K562 (cell line): ENCODE results near the gene VTCN1. TPM values are rescaled to one million over a fixed set of nuclear protein-coding genes. Genes with fewer than 3 reads are reported as not detected.

ENCODE experiments used
- ATAC-seq: fragments of 200-7000 bp; cut with Tn5 transposase; 3 replicates; pipeline ENCODE4 v1.9.1; 2020; ENCODE audit warnings: moderate library complexity
- BruUV-seq: library from RNA; stranded (reverse); fragments of 400-500 nt; replicated peaks from 2 replicates; lab custom pipeline; 2021; lab: Mats Ljungman, UMichigan
- CTCF ChIA-PET: fragments of 300-600 bp; formaldehyde crosslinking; extraction: SDS; loops from one replicate; lab custom pipeline; 2021; ENCODE audit warnings: low intra/inter-chr PET ratio; lab: Yijun Ruan, JAX
- POLR2A ChIA-PET: fragments of 300-600, 350-650 bp; sonication (Branson Sonifier 250); formaldehyde crosslinking; extraction: SDS; loops from one replicate; lab custom pipeline; 2021; ENCODE audit warnings: antibody characterized with exemption, inconsistent platforms; lab: Yijun Ruan, JAX
- DNase-seq, 4 experiments: peaks; one replicate each; pipeline versions ENCODE4 v3.0.0 to v3.0.0-alpha.2; 2011 to 2018; ENCODE audit warnings: low spot score in 3 of 4, mixed read lengths in 3 of 4; ENCODE audit errors: extremely low read depth in 1 of 4
- FAIRE-seq: peaks from 2 replicates; lab custom pipeline; 2011; peaks lifted over from hg19 to GRCh38; lab: Jason Lieb, UNC
- H2AFZ ChIP-seq: 2 replicates; pipeline ENCODE4 v1.6.0; 2011; ENCODE audit warnings: low read depth, low read length, control low read depth, inconsistent platforms
- H3K27ac ChIP-seq: fragments of 200-600 bp; 3 replicates; pipeline ENCODE4 v1.8.0; 2011; ENCODE audit warnings: low read depth, mild to moderate bottlenecking, control low read depth, inconsistent platforms, low read length, moderate library complexity, mixed read lengths; ENCODE audit errors: extremely low read depth
- H3K27me3 ChIP-seq, 2 experiments: fragments of 300-600 bp in 1 of 2; 2 replicates in 1 of 2; 3 replicates in 1 of 2; pipeline versions ENCODE4 v1.6.0 to v1.8.0; 2011; ENCODE audit warnings: inconsistent platforms in 2 of 2, low read length in 2 of 2, mild to moderate bottlenecking in 1 of 2, mixed read lengths in 1 of 2, moderate library complexity in 1 of 2; ENCODE audit not compliant: control insufficient read depth in 2 of 2, insufficient read depth in 2 of 2
- H3K36me3 ChIP-seq: fragments of 300-600 bp; 3 replicates; pipeline ENCODE4 v1.8.0; 2011; ENCODE audit warnings: mild to moderate bottlenecking, low read length, inconsistent platforms; ENCODE audit not compliant: control insufficient read depth, insufficient read depth
- H3K4me1 ChIP-seq, 2 experiments: fragments of 200-600 bp in 1 of 2; replicated peaks in 1 of 2; 2 replicates in 1 of 2; 3 replicates in 1 of 2; pipeline versions ENCODE4 v1.5.1 to v1.8.0; 2011; ENCODE audit warnings: inconsistent platforms in 2 of 2, low read length in 2 of 2, mild to moderate bottlenecking in 1 of 2, mixed read lengths in 1 of 2, moderate library complexity in 1 of 2; ENCODE audit not compliant: control insufficient read depth in 2 of 2, insufficient read depth in 2 of 2
- H3K4me2 ChIP-seq: 2 replicates; pipeline ENCODE4 v1.6.1; 2011; ENCODE audit warnings: low read length, control low read depth, inconsistent platforms, mixed read lengths; ENCODE audit not compliant: insufficient read depth
- H3K4me3 ChIP-seq: fragments of 200-600 bp; sonication (generic), shearing (Covaris generic); 2 replicates; pipeline ENCODE4 v1.5.1; 2016; ENCODE audit warnings: control low read depth, inconsistent platforms
- H3K79me2 ChIP-seq: fragments of 200-600 bp; 3 replicates; pipeline ENCODE4 v1.8.0; 2011; ENCODE audit warnings: low read length, inconsistent platforms; ENCODE audit not compliant: control insufficient read depth, insufficient read depth
- H3K9ac ChIP-seq, 2 experiments: 2 replicates each; pipeline versions ENCODE4 v1.6.0 to v1.6.1; 2011; ENCODE audit warnings: low read depth in 2 of 2, low read length in 2 of 2, control low read depth in 1 of 2, inconsistent platforms in 1 of 2, mild to moderate bottlenecking in 1 of 2, mixed read lengths in 1 of 2; ENCODE audit not compliant: insufficient read depth in 1 of 2
- H3K9me1 ChIP-seq: one replicate; pipeline ENCODE4 v1.6.0; 2011; ENCODE audit warnings: inconsistent platforms, mild to moderate bottlenecking, low read length, moderate library complexity; ENCODE audit not compliant: control insufficient read depth, insufficient read depth
- H3K9me3 ChIP-seq: replicated peaks from 2 replicates; pipeline ENCODE4 v1.5.1; 2011; ENCODE audit warnings: low read depth, low read length, inconsistent platforms; ENCODE audit not compliant: control insufficient read depth, insufficient read depth
- H4K20me1 ChIP-seq: replicated peaks from 2 replicates; pipeline ENCODE4 v1.6.1; 2011; ENCODE audit warnings: low read length, inconsistent platforms, mixed read lengths; ENCODE audit not compliant: control insufficient read depth, insufficient read depth
- FOXA3 ChIP-seq, 2 experiments: fragments of 450-650 bp in 1 of 2; sonication (generic) in 1 of 2; formaldehyde crosslinking; IDR thresholded peaks in 1 of 2; conservative IDR thresholded peaks in 1 of 2; 2 replicates each; pipeline versions ENCODE4 v1.4.0 to v1.8.0; 2020 to 2022; ENCODE audit warnings: mild to moderate bottlenecking in 2 of 2, missing genetic modification reagents in 1 of 2
- KLF10 ChIP-seq: fragments of 250-450 bp; sonication (Bioruptor Pico); IDR thresholded peaks from 2 replicates; pipeline ENCODE4 v1.6.1; 2021; ENCODE audit warnings: matching md5 sums
- MXD1 ChIP-seq: fragments of 250-450 bp; sonication (Bioruptor Pico); IDR thresholded peaks from 2 replicates; pipeline ENCODE4 v1.8.0; 2021; ENCODE audit warnings: borderline replicate concordance, mild to moderate bottlenecking, moderate library complexity; ENCODE audit not compliant: poor library complexity, severe bottlenecking
- RBM17 ChIP-seq: fragments of 200-400 bp; formaldehyde crosslinking; IDR thresholded peaks from 2 replicates; pipeline ENCODE4 v1.6.1; 2017; ENCODE audit warnings: low read depth, mild to moderate bottlenecking, low read length, borderline replicate concordance
- ZC3H4 ChIP-seq: sonication (generic); formaldehyde crosslinking; IDR thresholded peaks from 2 replicates; pipeline ENCODE4 v1.9.0; 2021; ENCODE audit warnings: missing genetic modification reagents, borderline replicate concordance
- ZNF324 ChIP-seq: fragments of 250-450 bp; sonication (Bioruptor Pico); IDR thresholded peaks from 2 replicates; pipeline ENCODE4 v1.4.0; 2020; ENCODE audit warnings: mild to moderate bottlenecking
- ZNF347 ChIP-seq: fragments of 450-650 bp; formaldehyde crosslinking; IDR thresholded peaks from 2 replicates; pipeline ENCODE4 v1.4.0; 2020; ENCODE audit warnings: low read depth, mild to moderate bottlenecking, moderate library complexity
- ZNF395 ChIP-seq: fragments of 200-800 bp; sonication (Bioruptor generic); IDR thresholded peaks from 2 replicates; pipeline ENCODE4 v1.6.1; 2017; ENCODE audit warnings: missing genetic modification characterization, missing compliant biosample characterization
- ZNF449 ChIP-seq: fragments of 250-450 bp; sonication (Bioruptor Pico); IDR thresholded peaks from 2 replicates; pipeline ENCODE4 v1.8.0; 2022; ENCODE audit warnings: moderate library complexity, mild to moderate bottlenecking, inconsistent platforms
- ZNF77 ChIP-seq: fragments of 250-450 bp; sonication (Bioruptor Pico); IDR thresholded peaks from 2 replicates; pipeline ENCODE4 v1.5.0; 2020
- WGBS: fragments of 100-300 bp; shearing (Covaris generic); methylation state at CpG from one replicate; pipeline ENCODE4 v1.1.6; 2016; ENCODE audit warnings: low coverage, mixed read lengths; ENCODE audit not compliant: insufficient coverage; ENCODE audit errors: missing lambda C conversion rate; 5-methylcytosine and 5-hydroxymethylcytosine counted together
- in situ Hi-C: fragments of 300-500 bp; cut with MboI; formaldehyde crosslinking; loops from 4 replicates; pipeline ENCODE4 v1.15.0; 2018; ENCODE audit warnings: inconsistent platforms, mixed read lengths
- intact Hi-C: fragments of 100-400 bp; cut with micrococcal nuclease; formaldehyde crosslinking; loops from 2 replicates; pipeline ENCODE4 v1.14.2; 2022
- polyA plus RNA-seq, 8 experiments: library from polyadenylated mRNA; depleted of rRNA in 4 of 8; stranded (reverse) in 5 of 8; unstranded in 3 of 8; fragments of >200 nt; fragmentation: Nextera tagmentation in 2 of 8; fragmentation: Illumina TruSeq in 1 of 8; extraction: Ambion mirVana in 2 of 8; extraction: Trizol in 1 of 8; gene quantifications; 2 replicates each; pipeline versions ENCODE4 v1.2.1 to v1.2.3, GENCODE V29; 2011 to 2014; ENCODE audit warnings: inconsistent platforms in 1 of 8, missing spikeins in 1 of 8
- total RNA-seq, 7 experiments: library from RNA; depleted of rRNA in 6 of 7; stranded (reverse); fragments of >200 nt in 6 of 7; fragmentation: Illumina TruSeq in 2 of 7; extraction: Trizol in 2 of 7; gene quantifications; 2 replicates each; pipeline versions ENCODE4 v1.2.1 to v1.2.3, GENCODE V29; 2011 to 2021; ENCODE audit warnings: low replicate concordance in 1 of 7

VTCN1 gene
- total and polyA plus RNA-seq, 9 of the 15 experiments (the other 6 are each of a cell fraction or from before 2014, with no cell fraction given): not detected

- intact Hi-C loops: no loop called here
- H3K27ac ChIP-seq: no peak overlapping the region
- no peak for FAIRE-seq
- H3K4me1 ChIP-seq: no peaks in the 10 kb centered on the region; a peak in 2 of 5 replicates
- POLR2A ChIA-PET: interaction anchor here (0.9 to 1.0 kb wide), 2 partner anchors 36 kb away, joined by 3 to 4 read pairs; no protein-coding TSS in a partner anchor
- no TSS peak for BruUV-seq
- H4K20me1 ChIP-seq: no peaks in the 10 kb centered on the region
- TF ChIP-seq RBM17 (no peak), FOXA3 (CRISPR knock-in tag; conservative IDR thresholded peaks at IDR 0.05 in 1 of 2, IDR thresholded peaks at IDR 0.05 in 1 of 2) (no peak), KLF10 (CRISPR knock-in tag) (no peak), ZNF395 (CRISPR knock-in tag) (no peak), ZC3H4 (CRISPR knock-in tag) (no peak), ZNF449 (CRISPR knock-in tag) (no peak), MXD1 (CRISPR knock-in tag) (no peak), ZNF324 (CRISPR knock-in tag) (no peak), ZNF347 (CRISPR knock-in tag) (no peak), ZNF77 (CRISPR knock-in tag) (no peak)
- TF ChIP-seq, all 486 proteins: peak for 0
- H3K9me1 ChIP-seq: no peaks in the 10 kb centered on the region
- H3K9me3 ChIP-seq: no peaks in the 10 kb centered on the region
- H3K36me3 ChIP-seq: no peaks in the 10 kb centered on the region
- no peak for DNase-seq
- H3K79me2 ChIP-seq: no peaks in the 10 kb centered on the region
- peaks cover 10 to 14% of the 10 kb centered on the region in 2 experiments for H3K27me3 ChIP-seq
- H3K4me3 ChIP-seq: no peak overlapping the region
- in situ Hi-C loops: no loop called here
- H3K9ac ChIP-seq: no peak overlapping the region
- no peak overlapping the region for H3K4me2 ChIP-seq
- no peak; the same call in 2 of the 3 replicates for ATAC-seq
- WGBS: 7% methylated on average over 5 of the region's 5 CpGs
- CTCF ChIA-PET: no interaction called here
- no peak overlapping the region for H2AFZ ChIP-seq
Measured at GRCh38 chr1:117180147-117180967, 30.4 kb downstream of the VTCN1 start.
